Mesenchymal stem cell (in vitro differentiated cells and primary cell): ENCODE measurements around the gene PNMA8C.

Experiments
- DNase-seq: peaks from one replicate; pipeline ENCODE4 v3.0.0-alpha.2; 2013
- H2AFZ ChIP-seq: one replicate; pipeline ENCODE4 v1.6.1; 2013; ENCODE audit warnings: low read depth, mild to moderate bottlenecking, control low read depth, inconsistent platforms, low read length, moderate library complexity
- H2AK5ac ChIP-seq: 2 replicates; pipeline ENCODE4 v1.6.1; 2013; ENCODE audit warnings: low read length, moderate library complexity, mild to moderate bottlenecking, inconsistent platforms; ENCODE audit not compliant: severe bottlenecking
- H2BK120ac ChIP-seq: one replicate; pipeline ENCODE4 v1.6.1; 2013; ENCODE audit warnings: low read depth, mild to moderate bottlenecking, inconsistent platforms, low read length, moderate library complexity
- H2BK12ac ChIP-seq, 2 experiments: one replicate each; pipeline ENCODE4 v1.6.1; 2013; ENCODE audit warnings: inconsistent platforms in 2 of 2, low read length in 2 of 2, mild to moderate bottlenecking in 2 of 2, moderate library complexity in 2 of 2, control low read depth in 1 of 2
- H2BK15ac ChIP-seq: one replicate; pipeline ENCODE4 v1.6.1; 2013; ENCODE audit warnings: mild to moderate bottlenecking, low read depth, inconsistent platforms; ENCODE audit not compliant: poor library complexity, severe bottlenecking
- H2BK5ac ChIP-seq: 2 replicates; pipeline ENCODE4 v1.6.1; 2013; ENCODE audit warnings: low read depth, mild to moderate bottlenecking, low read length, control low read depth, inconsistent platforms; ENCODE audit not compliant: poor library complexity, severe bottlenecking
- H3K14ac ChIP-seq, 2 experiments: one replicate each; pipeline ENCODE4 v1.6.1; 2013; ENCODE audit warnings: inconsistent platforms in 2 of 2, low read length in 2 of 2, control low read depth in 1 of 2, mild to moderate bottlenecking in 1 of 2, moderate library complexity in 1 of 2
- H3K18ac ChIP-seq, 2 experiments: one replicate each; pipeline ENCODE4 v1.6.1; 2013; ENCODE audit warnings: inconsistent platforms in 2 of 2, low read length in 2 of 2, control low read depth in 1 of 2, low read depth in 1 of 2, mild to moderate bottlenecking in 1 of 2
- H3K23ac ChIP-seq, 2 experiments: one replicate each; pipeline ENCODE4 v1.6.1; 2013; ENCODE audit warnings: inconsistent platforms in 2 of 2, low read length in 2 of 2, mild to moderate bottlenecking in 2 of 2, moderate library complexity in 2 of 2, control low read depth in 1 of 2
- H3K27ac ChIP-seq: 2 replicates; pipeline ENCODE4 v1.5.1; 2013; ENCODE audit warnings: mild to moderate bottlenecking, moderate library complexity, low read length, control low read depth, inconsistent platforms; ENCODE audit not compliant: poor library complexity, severe bottlenecking
- H3K27me3 ChIP-seq, 2 experiments: 2 replicates each; pipeline versions ENCODE4 v1.6.1 to v1.7.0; 2013; ENCODE audit warnings: low read length in 2 of 2, mild to moderate bottlenecking in 2 of 2, moderate library complexity in 2 of 2, control low read depth in 1 of 2, inconsistent platforms in 1 of 2; ENCODE audit not compliant: control insufficient read depth in 1 of 2, insufficient read depth in 1 of 2
- H3K36me3 ChIP-seq, 2 experiments: 2 replicates each; pipeline versions ENCODE4 v1.6.1 to v1.7.0; 2013; ENCODE audit warnings: low read length in 2 of 2, control low read depth in 1 of 2, inconsistent platforms in 1 of 2, low read depth in 1 of 2, mild to moderate bottlenecking in 1 of 2; ENCODE audit not compliant: insufficient read depth in 2 of 2, control insufficient read depth in 1 of 2
- H3K4ac ChIP-seq, 2 experiments: one replicate each; pipeline ENCODE4 v1.6.1; 2013; ENCODE audit warnings: inconsistent platforms in 2 of 2, low read length in 2 of 2, mild to moderate bottlenecking in 2 of 2, moderate library complexity in 2 of 2, control low read depth in 1 of 2, low read depth in 1 of 2
- H3K4me1 ChIP-seq: 2 replicates; pipeline ENCODE4 v1.6.1; 2013; ENCODE audit warnings: low read depth, low read length, control low read depth; ENCODE audit not compliant: control insufficient read depth, insufficient read depth
- H3K4me2 ChIP-seq: 2 replicates; pipeline ENCODE4 v1.6.1; 2013; ENCODE audit warnings: low read length, mild to moderate bottlenecking, inconsistent platforms; ENCODE audit not compliant: poor library complexity, severe bottlenecking
- H3K4me3 ChIP-seq, 2 experiments: 2 replicates each; pipeline versions ENCODE4 v1.5.1 to v1.7.0; 2013; ENCODE audit warnings: low read length in 2 of 2, mild to moderate bottlenecking in 2 of 2, control low read depth in 1 of 2, low read depth in 1 of 2; ENCODE audit not compliant: insufficient read depth in 1 of 2
- H3K79me1 ChIP-seq: replicated peaks from 2 replicates; pipeline ENCODE4 v1.6.1; 2013; ENCODE audit warnings: mild to moderate bottlenecking, control low read depth, low read length, inconsistent platforms; ENCODE audit not compliant: poor library complexity, severe bottlenecking
- H3K9ac ChIP-seq: 2 replicates; pipeline ENCODE4 v1.7.0; 2013; ENCODE audit warnings: mild to moderate bottlenecking, low read length, moderate library complexity
- H3K9me3 ChIP-seq: 2 replicates; pipeline ENCODE4 v1.7.0; 2013; ENCODE audit warnings: mild to moderate bottlenecking, low read length; ENCODE audit not compliant: control insufficient read depth
- H4K8ac ChIP-seq: one replicate; pipeline ENCODE4 v1.6.1; 2013; ENCODE audit warnings: inconsistent platforms, mild to moderate bottlenecking, low read length, moderate library complexity
- H4K91ac ChIP-seq: one replicate; pipeline ENCODE4 v1.6.1; 2013; ENCODE audit warnings: mild to moderate bottlenecking, low read length, inconsistent platforms
- WGBS: methylation state at CpG from one replicate; pipeline ENCODE4 v1.1.7; 2013; ENCODE audit warnings: mixed read lengths; 5-methylcytosine and 5-hydroxymethylcytosine counted together

The PNMA8C gene

GRCh38 chr19:46388311-46389095 is 40.2 kb downstream of the PNMA8C start:
- no peak overlapping the region for H2AFZ ChIP-seq
- H3K9ac ChIP-seq, result no peak overlapping the region
- H3K27me3 ChIP-seq, result no peaks in the 10 kb centered on the region
- H2BK5ac ChIP-seq, result no peak overlapping the region
- no peak overlapping the region for H2BK15ac ChIP-seq
- H2AK5ac ChIP-seq, result no peak overlapping the region
- H3K27ac ChIP-seq, result no peak overlapping the region
- peaks cover 7% of the 10 kb centered on the region for H3K9me3 ChIP-seq
- H2BK120ac ChIP-seq, result no peak overlapping the region
- H3K4me1 ChIP-seq, result peaks cover 7% of the 10 kb centered on the region
- H3K23ac ChIP-seq, result no peak overlapping the region
- no peak overlapping the region for H3K4me2 ChIP-seq
- no peak overlapping the region for H2BK12ac ChIP-seq
- peaks cover 81 to 97% of the 10 kb centered on the region in 2 experiments for H3K36me3 ChIP-seq
- peak overlapping the region in 1 of 2 experiments; percentile 20 for H3K4me3 ChIP-seq
- no peak overlapping the region for H4K8ac ChIP-seq
- H3K14ac ChIP-seq, result no peak overlapping the region
- H3K18ac ChIP-seq, result no peak overlapping the region
- WGBS, result 94% methylated on average over 25 of the region's 25 CpGs
- peaks cover 55% of the 10 kb centered on the region for H3K79me1 ChIP-seq
- H4K91ac ChIP-seq, result no peak overlapping the region
- no peak overlapping the region for H3K4ac ChIP-seq
- no peak for DNase-seq

- no peak overlapping the region for H2BK15ac ChIP-seq
- H2BK120ac ChIP-seq, result no peak overlapping the region
- H4K8ac ChIP-seq, result no peak overlapping the region
- H3K79me1 ChIP-seq, result peaks cover 60% of the 10 kb centered on the region
- H3K14ac ChIP-seq, result no peak overlapping the region
- no peak overlapping the region for H2BK5ac ChIP-seq
- H3K23ac ChIP-seq, result no peak overlapping the region
- H2BK12ac ChIP-seq, result no peak overlapping the region
- no peak overlapping the region for H2AK5ac ChIP-seq
- H3K9ac ChIP-seq, result no peak overlapping the region
- WGBS, result 96% methylated on average over 10 of the region's 10 CpGs
- H3K4ac ChIP-seq, result no peak overlapping the region
- peaks cover 82 to 98% of the 10 kb centered on the region in 2 experiments for H3K36me3 ChIP-seq
- H3K4me2 ChIP-seq, result no peak overlapping the region
- DNase-seq, result no peak
- no peak overlapping the region for H3K27ac ChIP-seq
- peaks cover 7% of the 10 kb centered on the region for H3K4me1 ChIP-seq
- peaks cover 7% of the 10 kb centered on the region for H3K9me3 ChIP-seq
- no peaks in the 10 kb centered on the region for H3K27me3 ChIP-seq
- H3K18ac ChIP-seq, result no peak overlapping the region
- H4K91ac ChIP-seq, result no peak overlapping the region
- no peak overlapping the region for H2AFZ ChIP-seq
- no peak overlapping the region for H3K4me3 ChIP-seq
Observed at GRCh38 chr19:46387713-46388130, 41.0 kb downstream of the PNMA8C start.

GRCh38 chr19:46386996-46387712 is 41.6 kb downstream of the PNMA8C start:
- no peak overlapping the region for H3K4ac ChIP-seq
- H3K4me2 ChIP-seq, result no peak overlapping the region
- no peak overlapping the region for H2BK12ac ChIP-seq
- H2BK15ac ChIP-seq, result no peak overlapping the region
- H3K79me1 ChIP-seq, result peaks cover 61% of the 10 kb centered on the region
- H3K9me3 ChIP-seq, result peaks cover 7% of the 10 kb centered on the region
- peaks cover 6% of the 10 kb centered on the region for H3K4me1 ChIP-seq
- no peaks in the 10 kb centered on the region for H3K27me3 ChIP-seq
- no peak overlapping the region for H3K9ac ChIP-seq
- no peak overlapping the region for H4K91ac ChIP-seq
- no peak overlapping the region for H3K27ac ChIP-seq
- DNase-seq, result no peak
- H3K36me3 ChIP-seq, result peaks cover 85 to 94% of the 10 kb centered on the region in 2 experiments
- 98% methylated on average over 30 of the region's 30 CpGs for WGBS
- H3K14ac ChIP-seq, result no peak overlapping the region
- H2BK120ac ChIP-seq, result no peak overlapping the region
- no peak overlapping the region for H3K18ac ChIP-seq
- H2AK5ac ChIP-seq, result no peak overlapping the region
- no peak overlapping the region for H2BK5ac ChIP-seq
- no peak overlapping the region for H2AFZ ChIP-seq
- no peak overlapping the region for H3K4me3 ChIP-seq
- no peak overlapping the region for H4K8ac ChIP-seq
- H3K23ac ChIP-seq, result no peak overlapping the region

GRCh38 chr19:46386151-46386550 is 42.6 kb downstream of the PNMA8C start:
- Histone ChIP-seq H2BK5ac (no peak overlapping the region), H3K14ac (no peak overlapping the region), H4K91ac (no peak overlapping the region), H3K4me1 (peaks cover 7% of the 10 kb centered on the region), H2BK120ac (no peak overlapping the region), H3K9me3 (peaks cover 7% of the 10 kb centered on the region), H3K23ac (no peak overlapping the region), H4K8ac (no peak overlapping the region), H3K4me3 (peak overlapping the region in 1 of 2 experiments; percentile 22), H2AFZ (no peak overlapping the region), H3K18ac (no peak overlapping the region), H3K4ac (no peak overlapping the region), H2AK5ac (no peak overlapping the region), H2BK15ac (no peak overlapping the region), H3K27me3 (no peaks in the 10 kb centered on the region), H3K9ac (no peak overlapping the region), H3K4me2 (no peak overlapping the region), H3K27ac (no peak overlapping the region), H3K79me1 (peaks cover 66% of the 10 kb centered on the region), H2BK12ac (peak overlapping the region in 1 of 2 experiments; percentile 51), H3K36me3 (peaks cover 86 to 93% of the 10 kb centered on the region in 2 experiments)
- WGBS, result 99% methylated on average over 7 of the region's 10 CpGs
- no peak for DNase-seq
